SU-DHL-6 (cell line): Measurements from ENCODE around the gene EIF4EBP2.

Experiments
- EZH2phosphoT487 ChIP-seq: fragments of 200-600 bp; sonication (generic), shearing (Covaris generic); conservative IDR thresholded peaks from 2 replicates; pipeline ENCODE4 v1.6.1; 2018; ENCODE audit warnings: mild to moderate bottlenecking, antibody characterized with exemption, low read length, moderate library complexity, mixed read lengths
- TF ChIP-seq, protein P1 (sequence below): fragments of 200-600 bp; sonication (generic); IDR thresholded peaks from one replicate; pipeline ENCODE4 v1.5.1; 2017; ENCODE audit warnings: antibody characterized with exemption, mild to moderate bottlenecking, low read length, moderate library complexity; ENCODE audit not compliant: insufficient read depth, poor library complexity, severe bottlenecking

DNA sequence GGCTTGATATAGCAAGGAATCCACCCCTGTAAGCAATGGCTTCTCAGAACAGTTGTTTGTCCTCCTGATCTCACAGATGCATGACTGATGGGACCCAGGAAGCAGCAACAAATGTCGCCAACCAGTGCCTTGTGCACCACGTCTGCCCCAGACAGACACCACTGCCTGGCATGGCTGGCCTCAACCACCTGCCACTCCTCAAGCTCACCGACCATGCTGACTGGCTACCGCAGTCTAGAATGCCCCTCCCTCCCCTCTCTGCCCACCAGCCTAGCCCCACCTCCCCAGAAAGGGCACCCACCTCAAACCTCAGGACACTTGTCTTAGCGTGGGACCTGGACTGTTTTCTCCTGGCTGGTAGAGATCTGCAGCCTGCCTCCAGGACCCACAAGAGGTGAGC lies 45.5 kb upstream of the EIF4EBP2 start:
- TF ChIP-seq, protein P1, sequence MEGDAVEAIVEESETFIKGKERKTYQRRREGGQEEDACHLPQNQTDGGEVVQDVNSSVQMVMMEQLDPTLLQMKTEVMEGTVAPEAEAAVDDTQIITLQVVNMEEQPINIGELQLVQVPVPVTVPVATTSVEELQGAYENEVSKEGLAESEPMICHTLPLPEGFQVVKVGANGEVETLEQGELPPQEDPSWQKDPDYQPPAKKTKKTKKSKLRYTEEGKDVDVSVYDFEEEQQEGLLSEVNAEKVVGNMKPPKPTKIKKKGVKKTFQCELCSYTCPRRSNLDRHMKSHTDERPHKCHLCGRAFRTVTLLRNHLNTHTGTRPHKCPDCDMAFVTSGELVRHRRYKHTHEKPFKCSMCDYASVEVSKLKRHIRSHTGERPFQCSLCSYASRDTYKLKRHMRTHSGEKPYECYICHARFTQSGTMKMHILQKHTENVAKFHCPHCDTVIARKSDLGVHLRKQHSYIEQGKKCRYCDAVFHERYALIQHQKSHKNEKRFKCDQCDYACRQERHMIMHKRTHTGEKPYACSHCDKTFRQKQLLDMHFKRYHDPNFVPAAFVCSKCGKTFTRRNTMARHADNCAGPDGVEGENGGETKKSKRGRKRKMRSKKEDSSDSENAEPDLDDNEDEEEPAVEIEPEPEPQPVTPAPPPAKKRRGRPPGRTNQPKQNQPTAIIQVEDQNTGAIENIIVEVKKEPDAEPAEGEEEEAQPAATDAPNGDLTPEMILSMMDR: no peak
- TF ChIP-seq EZH2phosphoT487: no peak
